ENCODE measurements around the gene ST8SIA6. TPM values are rescaled to one million over a fixed set of nuclear protein-coding genes. Genes with fewer than 3 reads are reported as not detected.

Gene ST8SIA6
- total RNA-seq, 1 donor = 0.36 TPM

DNA sequence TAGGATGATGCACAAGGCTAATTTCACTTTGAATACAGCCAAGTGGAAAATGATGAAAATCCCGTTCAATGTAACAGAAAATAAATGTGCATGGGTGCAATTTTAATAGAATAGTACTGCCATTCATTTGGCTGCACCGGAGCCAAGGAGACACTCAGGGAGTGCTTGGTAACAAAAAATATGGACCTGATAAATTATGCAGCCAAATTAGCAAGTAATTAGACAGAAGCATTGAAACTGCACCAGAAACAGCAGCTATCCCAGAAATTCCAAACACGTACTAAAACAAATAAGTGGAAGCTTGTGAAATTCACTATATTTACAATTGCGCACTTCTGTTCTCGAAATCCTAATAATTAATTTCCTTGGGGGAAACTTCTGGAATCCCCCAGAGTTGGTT is 31.5 kb downstream of the ST8SIA6 start:
- Histone ChIP-seq H4K20me1 (ENCODE audit: insufficient read depth, low read length) (no peaks in the 10 kb centered on the region), H3K27ac (ENCODE audit: low read depth, low read length) (no peak overlapping the region), H3K79me2 (ENCODE audit: insufficient read depth, low read length) (no peaks in the 10 kb centered on the region), H3K27me3 (ENCODE audit: insufficient read depth, low read length) (peaks cover 5% of the 10 kb centered on the region), H3K4me2 (ENCODE audit: insufficient read depth, low read length) (no peak overlapping the region), H3K4me3 (ENCODE audit: insufficient read depth, low read length) (no peak overlapping the region), H3K4me1 (ENCODE audit: insufficient read depth, low read length) (no peaks in the 10 kb centered on the region), H2AFZ (ENCODE audit: low read length) (no peak overlapping the region), H3K9me3 (ENCODE audit: low read depth, low read length) (no peaks in the 10 kb centered on the region), H3K36me3 (ENCODE audit: insufficient read depth, low read length) (no peaks in the 10 kb centered on the region)
- TF ChIP-seq, protein P1, sequence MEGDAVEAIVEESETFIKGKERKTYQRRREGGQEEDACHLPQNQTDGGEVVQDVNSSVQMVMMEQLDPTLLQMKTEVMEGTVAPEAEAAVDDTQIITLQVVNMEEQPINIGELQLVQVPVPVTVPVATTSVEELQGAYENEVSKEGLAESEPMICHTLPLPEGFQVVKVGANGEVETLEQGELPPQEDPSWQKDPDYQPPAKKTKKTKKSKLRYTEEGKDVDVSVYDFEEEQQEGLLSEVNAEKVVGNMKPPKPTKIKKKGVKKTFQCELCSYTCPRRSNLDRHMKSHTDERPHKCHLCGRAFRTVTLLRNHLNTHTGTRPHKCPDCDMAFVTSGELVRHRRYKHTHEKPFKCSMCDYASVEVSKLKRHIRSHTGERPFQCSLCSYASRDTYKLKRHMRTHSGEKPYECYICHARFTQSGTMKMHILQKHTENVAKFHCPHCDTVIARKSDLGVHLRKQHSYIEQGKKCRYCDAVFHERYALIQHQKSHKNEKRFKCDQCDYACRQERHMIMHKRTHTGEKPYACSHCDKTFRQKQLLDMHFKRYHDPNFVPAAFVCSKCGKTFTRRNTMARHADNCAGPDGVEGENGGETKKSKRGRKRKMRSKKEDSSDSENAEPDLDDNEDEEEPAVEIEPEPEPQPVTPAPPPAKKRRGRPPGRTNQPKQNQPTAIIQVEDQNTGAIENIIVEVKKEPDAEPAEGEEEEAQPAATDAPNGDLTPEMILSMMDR (IDR thresholded peaks at IDR 0.05; ENCODE audit: extremely low read depth, low read depth, low read length) = no peak
- no peak for DNase-seq (ENCODE audit: insufficient read length, low spot score, missing footprints)

- no peak overlapping the region for H3K27ac ChIP-seq (ENCODE audit: low read depth, low read length)
- H3K36me3 ChIP-seq (ENCODE audit: insufficient read depth, low read length) = no peaks in the 10 kb centered on the region
- H2AFZ ChIP-seq (ENCODE audit: low read length) = no peak overlapping the region
- no peak overlapping the region for H3K4me3 ChIP-seq (ENCODE audit: insufficient read depth, low read length)
- no peaks in the 10 kb centered on the region for H3K4me1 ChIP-seq (ENCODE audit: insufficient read depth, low read length)
- TF ChIP-seq, protein P1 (IDR thresholded peaks at IDR 0.05; ENCODE audit: extremely low read depth, low read depth, low read length) = no peak
- no peak overlapping the region for H3K4me2 ChIP-seq (ENCODE audit: insufficient read depth, low read length)
- no peaks in the 10 kb centered on the region for H4K20me1 ChIP-seq (ENCODE audit: insufficient read depth, low read length)
- H3K9me3 ChIP-seq (ENCODE audit: low read depth, low read length) = no peaks in the 10 kb centered on the region
- peaks cover 8% of the 10 kb centered on the region for H3K27me3 ChIP-seq (ENCODE audit: insufficient read depth, low read length)
- no peaks in the 10 kb centered on the region for H3K79me2 ChIP-seq (ENCODE audit: insufficient read depth, low read length)
- DNase-seq (ENCODE audit: insufficient read length, low spot score, missing footprints) = no peak
Observed at GRCh38 chr10:17418249-17418648, 36.1 kb downstream of the ST8SIA6 start.

- Histone ChIP-seq H3K79me2 (ENCODE audit: insufficient read depth, low read length) (no peaks in the 10 kb centered on the region), H3K36me3 (ENCODE audit: insufficient read depth, low read length) (no peaks in the 10 kb centered on the region), H4K20me1 (ENCODE audit: insufficient read depth, low read length) (no peaks in the 10 kb centered on the region), H3K4me3 (ENCODE audit: insufficient read depth, low read length) (no peak overlapping the region), H3K27me3 (ENCODE audit: insufficient read depth, low read length) (peaks cover 3% of the 10 kb centered on the region), H3K9me3 (ENCODE audit: low read depth, low read length) (no peaks in the 10 kb centered on the region), H3K4me2 (ENCODE audit: insufficient read depth, low read length) (no peak overlapping the region), H3K27ac (ENCODE audit: low read depth, low read length) (no peak overlapping the region), H2AFZ (ENCODE audit: low read length) (no peak overlapping the region), H3K4me1 (ENCODE audit: insufficient read depth, low read length) (no peaks in the 10 kb centered on the region)
- DNase-seq (ENCODE audit: insufficient read length, low spot score, missing footprints) = no peak
- TF ChIP-seq, protein P1 (IDR thresholded peaks at IDR 0.05; ENCODE audit: extremely low read depth, low read depth, low read length) = no peak
Observed at GRCh38 chr10:17416442-17417211, 37.8 kb downstream of the ST8SIA6 start.

GRCh38 chr10:17415046-17415658 is 39.2 kb downstream of the ST8SIA6 start:
- Histone ChIP-seq H3K4me2 (ENCODE audit: insufficient read depth, low read length) (no peak overlapping the region), H2AFZ (ENCODE audit: low read length) (no peak overlapping the region), H3K79me2 (ENCODE audit: insufficient read depth, low read length) (no peaks in the 10 kb centered on the region), H3K9me3 (ENCODE audit: low read depth, low read length) (no peaks in the 10 kb centered on the region), H3K4me3 (ENCODE audit: insufficient read depth, low read length) (no peak overlapping the region), H3K36me3 (ENCODE audit: insufficient read depth, low read length) (no peaks in the 10 kb centered on the region), H3K27ac (ENCODE audit: low read depth, low read length) (no peak overlapping the region), H3K27me3 (ENCODE audit: insufficient read depth, low read length) (peaks cover 3% of the 10 kb centered on the region), H4K20me1 (ENCODE audit: insufficient read depth, low read length) (no peaks in the 10 kb centered on the region), H3K4me1 (ENCODE audit: insufficient read depth, low read length) (no peaks in the 10 kb centered on the region)
- DNase-seq (ENCODE audit: insufficient read length, low spot score, missing footprints) = no peak
- TF ChIP-seq, protein P1 (IDR thresholded peaks at IDR 0.05; ENCODE audit: extremely low read depth, low read depth, low read length) = no peak
